Measurements from ENCODE around the gene MYRF.

The MYRF gene

DNA sequence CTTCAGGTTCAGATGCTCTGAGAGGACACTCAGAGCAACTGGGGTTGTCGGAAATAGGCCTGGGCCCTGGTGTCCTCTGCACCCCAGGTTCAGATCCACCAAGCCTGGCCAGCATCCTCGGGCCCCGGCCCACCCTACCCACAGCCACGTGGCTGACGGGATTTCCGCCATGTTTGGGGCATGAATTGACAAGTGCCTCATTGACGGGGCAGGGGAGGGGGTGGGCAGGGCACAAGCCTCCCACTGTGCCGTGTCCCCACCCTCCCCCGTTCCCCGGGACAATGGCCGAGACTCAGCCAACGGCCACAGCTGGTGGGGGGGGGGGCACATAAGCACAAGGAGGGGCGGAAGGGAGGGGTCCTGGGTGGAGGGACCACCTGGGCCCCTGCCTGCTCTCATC, 8.5 kb downstream of the MYRF start:
- DNase-seq (ENCODE audit: low read depth in 3 of 3), result no peak

DNA sequence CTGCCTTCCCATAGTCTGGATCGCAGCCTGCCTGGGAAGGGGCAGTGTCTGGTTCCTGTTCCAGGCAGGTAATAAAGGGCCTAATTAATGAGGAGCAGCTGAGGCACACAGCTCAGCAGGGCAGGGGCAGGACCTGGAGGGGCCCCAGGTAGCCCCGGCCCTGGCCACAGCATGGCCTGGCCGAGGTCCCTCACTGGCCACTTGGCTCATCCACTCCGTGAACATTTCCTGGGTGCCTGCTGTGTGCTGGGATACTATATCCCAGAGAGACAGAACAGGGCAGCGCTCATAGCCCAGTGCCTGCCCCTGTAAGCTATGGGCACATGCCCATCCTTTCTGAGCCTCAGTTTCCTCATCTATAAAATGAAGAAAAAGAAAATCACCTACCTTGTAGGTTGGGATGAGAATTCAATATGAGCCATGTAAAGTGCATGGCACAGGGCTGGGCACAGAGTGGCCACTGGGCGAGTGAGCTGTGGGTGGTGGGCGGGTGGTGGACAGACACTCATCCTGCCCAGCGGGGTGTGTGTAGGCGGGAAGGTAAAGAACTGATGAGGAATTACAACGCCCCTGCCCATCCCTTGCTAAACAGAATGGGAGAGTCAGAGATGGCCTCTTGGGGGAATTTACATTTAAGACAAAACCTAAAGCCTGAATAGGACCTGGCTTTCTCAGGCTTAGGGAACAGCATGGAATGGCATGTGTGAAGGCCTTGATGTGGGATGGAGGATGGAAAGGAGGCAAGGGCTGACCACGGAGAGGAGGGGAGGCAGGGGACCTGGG, 9.2 kb downstream of the MYRF start:
- no peak for DNase-seq (ENCODE audit: low read depth in 3 of 3)

DNA sequence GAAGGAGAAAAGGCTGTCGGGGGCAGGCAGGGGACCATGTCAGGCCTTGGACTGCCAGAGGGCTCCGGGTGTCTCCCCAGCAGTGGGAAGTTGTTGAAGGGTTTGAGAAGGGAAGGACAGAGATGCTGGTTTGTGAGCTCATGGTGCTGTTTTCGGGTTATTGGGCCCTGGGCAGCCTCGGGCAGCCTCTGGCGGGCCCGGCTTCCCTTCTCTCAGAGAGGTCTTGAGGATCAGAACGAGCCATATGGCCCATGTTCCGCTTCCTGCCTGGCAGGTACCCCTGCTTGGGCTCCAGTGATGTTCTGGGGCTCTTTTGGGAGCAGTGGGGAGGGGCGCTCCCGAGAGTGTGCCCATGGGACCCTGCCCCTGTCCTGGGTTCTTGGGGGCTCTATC, 9.8 kb downstream of the MYRF start:
- DNase-seq (ENCODE audit: low read depth in 3 of 3), result no peak

DNA sequence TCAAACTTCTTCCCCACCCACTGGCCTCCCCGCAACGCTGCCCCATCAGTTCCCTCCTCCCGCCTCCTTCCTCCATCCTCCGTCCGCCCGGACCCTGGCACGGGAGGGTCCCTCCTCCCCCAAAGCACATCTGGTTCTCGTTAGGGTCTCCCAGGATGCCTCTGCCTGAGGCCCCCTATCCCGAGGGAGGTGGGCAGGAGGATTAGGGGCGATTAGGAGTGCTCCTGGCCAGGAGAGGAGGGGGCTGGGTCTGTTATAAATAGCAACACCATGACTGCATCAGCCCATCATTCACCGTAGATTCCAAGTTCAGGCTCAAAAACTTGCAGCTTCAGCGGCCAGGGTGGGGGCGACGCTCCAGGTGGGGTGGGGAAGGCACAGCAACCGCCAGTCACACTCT, 10.4 kb downstream of the MYRF start:
- no peak for DNase-seq (ENCODE audit: low read depth in 3 of 3)

DNA sequence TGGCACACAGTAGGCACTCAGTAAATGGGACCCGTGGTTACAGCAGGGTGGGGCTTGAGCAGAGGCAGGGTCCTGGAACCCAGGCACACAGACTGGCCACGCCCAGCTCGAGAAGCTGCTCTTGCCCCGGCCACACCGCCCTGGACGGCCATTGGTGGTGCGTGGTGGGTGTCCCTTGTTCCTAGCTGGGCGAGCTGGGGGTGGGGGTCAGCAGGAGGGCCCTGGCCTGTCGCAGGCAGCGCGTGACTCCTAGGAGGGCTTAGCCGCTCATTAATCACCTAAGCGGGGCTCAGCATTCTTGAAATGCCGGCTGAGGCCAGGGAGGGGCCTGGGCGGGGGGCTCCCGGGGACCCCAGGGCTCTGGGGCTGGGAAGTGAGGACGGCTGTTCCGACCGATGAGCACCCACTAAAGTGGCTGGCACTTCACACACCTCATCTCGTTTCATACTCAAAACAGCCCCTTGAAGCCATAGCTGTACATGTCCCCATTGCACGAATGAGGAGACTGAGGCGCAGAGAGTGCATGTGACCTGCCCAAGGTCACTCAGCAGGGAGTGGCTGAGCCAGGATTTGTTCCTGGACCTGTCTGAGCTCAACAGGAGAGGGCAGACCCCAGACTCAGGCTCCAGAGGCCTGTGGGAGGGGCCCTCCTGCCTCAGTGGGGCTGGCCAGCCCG, 11.6 kb downstream of the MYRF start:
- no peak for DNase-seq (ENCODE audit: low read depth in 3 of 3)

DNA sequence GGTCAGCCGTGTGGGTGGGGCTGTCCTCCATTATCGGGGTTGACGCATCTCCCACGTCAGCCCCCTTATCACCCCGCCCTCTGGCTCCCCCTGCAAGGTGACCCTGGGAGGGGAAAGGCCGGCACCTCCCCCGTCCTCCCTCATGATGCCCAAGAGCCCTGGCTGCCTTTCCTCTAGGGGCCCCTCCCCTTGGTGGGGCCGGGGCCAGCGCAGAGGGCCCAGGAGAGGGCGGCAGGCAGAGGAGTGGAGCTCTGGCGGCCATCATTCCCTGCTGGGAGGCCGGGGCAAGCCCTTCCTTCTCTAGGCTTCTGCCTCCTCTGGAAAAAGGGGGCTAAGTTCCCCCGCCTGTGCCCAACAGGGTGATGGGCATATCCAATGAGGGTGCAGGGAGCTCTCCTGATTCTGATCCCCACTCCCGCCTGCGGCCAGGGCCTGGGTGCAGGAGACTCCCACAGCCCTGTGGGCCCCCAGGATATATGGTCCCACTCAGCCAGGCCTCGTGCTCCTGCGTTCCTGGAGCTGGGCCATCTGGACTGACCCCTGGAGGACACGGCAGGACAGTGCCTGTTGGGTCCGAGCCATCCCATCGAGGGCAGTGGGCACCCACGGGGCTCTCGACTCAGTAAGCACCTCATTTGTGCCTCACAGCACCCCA, 12.3 kb downstream of the MYRF start:
- DNase-seq (ENCODE audit: low read depth in 3 of 3), result no peak

DNA sequence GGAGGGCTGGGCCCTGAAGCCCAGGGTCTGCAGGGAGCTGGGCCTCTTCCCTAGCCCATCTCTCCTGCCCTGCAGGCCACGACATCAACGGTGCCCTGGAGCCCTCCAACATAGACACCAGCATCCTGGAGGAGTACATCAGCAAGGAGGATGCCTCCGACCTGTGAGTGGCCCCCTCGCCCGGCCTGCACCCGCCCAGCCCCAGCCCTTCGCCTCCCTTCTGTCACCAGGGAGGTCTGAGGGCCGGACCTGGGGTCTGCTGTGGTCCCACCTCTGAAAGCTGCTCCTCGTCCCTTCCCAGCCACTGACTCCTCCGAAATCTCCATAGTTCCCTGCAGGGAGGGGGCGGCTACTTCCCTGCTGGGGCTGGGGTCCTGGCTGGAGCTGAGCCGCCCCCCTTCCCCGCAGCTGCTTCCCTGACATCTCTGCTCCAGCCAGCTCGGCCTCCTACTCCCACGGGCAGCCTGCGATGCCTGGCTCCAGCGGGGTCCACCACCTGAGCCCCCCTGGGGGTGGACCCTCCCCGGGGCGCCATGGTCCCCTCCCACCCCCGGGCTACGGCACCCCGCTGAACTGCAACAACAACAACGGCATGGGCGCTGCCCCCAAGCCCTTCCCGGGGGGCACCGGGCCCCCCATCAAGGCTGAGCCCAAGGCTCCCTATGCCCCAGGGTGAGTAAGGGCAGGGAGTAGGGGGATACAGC, 13.3 kb downstream of the MYRF start:
- DNase-seq (ENCODE audit: low read depth in 3 of 3), result no peak

DNA sequence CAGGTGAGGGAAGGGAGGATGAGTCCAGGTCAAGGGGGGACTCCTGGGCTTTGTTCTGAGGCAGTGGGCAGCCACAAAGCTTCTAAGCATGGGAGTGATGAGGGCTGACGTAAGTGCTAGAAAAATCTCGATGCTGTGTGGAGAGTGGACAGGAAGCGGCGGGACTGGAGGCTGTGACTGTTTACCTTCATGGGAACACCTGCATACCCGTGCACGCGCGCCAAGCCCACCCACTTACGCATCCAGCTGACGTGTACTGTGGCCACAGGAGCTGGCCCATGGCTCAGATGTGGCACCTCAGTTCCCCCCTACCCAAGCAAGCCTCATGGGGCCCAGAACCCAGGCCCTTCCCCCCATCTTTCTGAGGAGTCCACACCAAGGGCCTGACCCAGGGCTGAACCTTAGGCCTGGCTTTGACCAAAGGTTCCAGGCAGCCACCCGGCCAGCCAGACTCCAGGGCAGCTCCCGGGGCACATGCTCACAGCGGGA, 14.0 kb downstream of the MYRF start:
- DNase-seq (ENCODE audit: low read depth in 3 of 3), result no peak

DNA sequence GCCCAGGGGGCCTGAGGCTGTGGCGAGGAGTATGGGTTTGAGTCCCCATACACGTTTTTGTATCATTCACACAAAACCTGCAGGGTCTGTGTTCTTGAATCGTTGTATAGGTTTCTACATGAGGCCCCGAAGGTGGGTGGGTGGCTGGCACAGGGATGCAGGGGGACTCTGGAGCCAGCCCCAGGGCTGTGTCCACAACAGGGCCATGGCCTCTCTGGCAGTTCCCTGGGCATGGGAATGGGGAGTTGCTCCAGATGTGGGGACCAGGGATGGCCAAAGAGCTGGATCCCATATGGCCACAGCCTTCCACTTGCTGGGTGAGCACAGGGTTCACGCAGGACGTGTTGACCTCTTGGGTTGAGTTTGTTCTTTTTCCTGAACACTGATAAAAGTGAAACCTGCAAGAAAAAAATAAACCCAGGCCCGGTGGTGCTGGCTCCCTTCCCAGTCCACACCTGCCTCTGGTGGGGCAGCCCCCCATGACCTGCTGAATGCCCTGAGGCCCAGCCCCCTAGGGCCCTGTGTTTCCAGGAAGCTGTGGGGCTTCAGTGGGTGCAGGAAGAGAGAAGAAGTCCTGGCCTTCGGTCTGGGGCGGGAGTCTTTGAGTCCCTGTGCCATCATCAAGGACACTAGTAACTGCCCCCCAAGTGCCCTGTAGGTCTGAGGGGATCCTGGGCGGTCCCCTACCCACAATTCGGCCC, 16.1 kb downstream of the MYRF start:
- DNase-seq (ENCODE audit: low read depth in 3 of 3), result no peak

DNA sequence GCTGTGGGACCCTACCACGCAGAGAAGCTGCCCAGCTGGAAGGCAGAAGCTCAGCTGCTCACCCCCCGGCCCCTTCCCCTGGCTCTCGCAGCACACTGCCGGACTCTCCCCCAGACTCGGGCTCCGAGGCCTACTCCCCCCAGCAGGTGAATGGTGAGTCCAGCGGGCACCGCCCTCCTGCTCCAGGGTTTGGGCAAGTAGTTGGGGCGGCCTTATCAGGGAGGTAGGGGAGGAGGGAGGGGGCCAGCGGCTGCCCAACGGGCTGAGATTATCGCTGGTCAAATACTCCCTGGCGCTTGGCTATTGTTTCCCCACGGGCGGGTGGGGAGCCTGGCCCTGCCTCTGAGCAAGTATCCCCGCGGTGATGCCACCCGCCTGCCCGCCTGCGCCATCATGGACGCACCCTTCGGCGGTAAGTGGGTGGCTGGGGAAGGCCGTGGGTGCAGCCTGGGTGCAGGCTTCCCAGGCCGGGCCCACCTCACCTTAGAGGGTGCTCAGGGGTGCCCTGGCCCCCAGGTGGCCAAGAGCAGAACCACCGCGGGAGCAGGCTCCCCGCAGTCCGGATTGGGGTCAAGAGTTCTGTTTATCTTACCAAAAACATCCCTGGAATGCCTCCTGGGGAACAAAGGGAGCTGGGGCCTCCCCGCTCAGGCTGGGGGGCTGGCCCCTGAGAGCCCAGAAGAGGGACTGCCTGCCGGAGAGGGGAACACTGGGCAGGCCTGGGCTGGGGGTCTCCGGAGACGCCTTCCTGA, 16.9 kb downstream of the MYRF start:
- DNase-seq (ENCODE audit: low read depth in 3 of 3), result no peak

DNA sequence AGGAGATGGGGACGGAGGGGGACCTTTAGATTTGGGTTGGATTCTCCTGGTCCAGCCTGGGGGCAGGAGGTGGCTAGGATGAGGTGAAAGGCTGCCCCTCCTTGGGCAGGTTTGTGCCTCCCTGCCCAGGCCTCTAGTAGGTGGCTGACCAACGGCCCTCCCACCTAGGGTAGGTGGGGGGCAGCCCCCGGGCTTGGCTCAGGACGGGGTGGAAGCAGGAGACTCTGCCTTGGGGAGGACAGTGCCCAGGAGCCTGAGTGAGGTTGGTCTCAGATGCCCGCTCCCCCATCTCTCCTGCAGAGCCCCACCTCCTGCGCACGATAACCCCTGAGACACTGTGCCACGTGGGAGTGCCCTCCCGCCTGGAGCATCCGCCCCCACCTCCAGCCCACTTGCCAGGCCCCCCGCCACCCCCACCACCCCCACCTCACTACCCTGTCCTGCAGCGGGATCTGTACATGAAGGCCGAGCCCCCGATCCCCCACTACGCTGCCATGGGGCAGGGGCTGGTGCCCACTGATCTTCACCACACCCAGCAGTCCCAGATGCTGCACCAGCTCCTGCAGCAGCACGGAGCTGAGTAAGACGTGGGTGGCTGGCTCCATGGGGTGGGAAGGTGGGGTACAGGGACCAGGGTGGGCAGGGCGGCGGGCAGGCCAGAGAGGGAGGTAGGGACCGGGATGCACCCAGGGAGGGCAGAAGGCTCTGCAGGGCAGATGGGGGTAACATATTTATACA, 17.7 kb downstream of the MYRF start:
- DNase-seq (ENCODE audit: low read depth in 3 of 3), result no peak

DNA sequence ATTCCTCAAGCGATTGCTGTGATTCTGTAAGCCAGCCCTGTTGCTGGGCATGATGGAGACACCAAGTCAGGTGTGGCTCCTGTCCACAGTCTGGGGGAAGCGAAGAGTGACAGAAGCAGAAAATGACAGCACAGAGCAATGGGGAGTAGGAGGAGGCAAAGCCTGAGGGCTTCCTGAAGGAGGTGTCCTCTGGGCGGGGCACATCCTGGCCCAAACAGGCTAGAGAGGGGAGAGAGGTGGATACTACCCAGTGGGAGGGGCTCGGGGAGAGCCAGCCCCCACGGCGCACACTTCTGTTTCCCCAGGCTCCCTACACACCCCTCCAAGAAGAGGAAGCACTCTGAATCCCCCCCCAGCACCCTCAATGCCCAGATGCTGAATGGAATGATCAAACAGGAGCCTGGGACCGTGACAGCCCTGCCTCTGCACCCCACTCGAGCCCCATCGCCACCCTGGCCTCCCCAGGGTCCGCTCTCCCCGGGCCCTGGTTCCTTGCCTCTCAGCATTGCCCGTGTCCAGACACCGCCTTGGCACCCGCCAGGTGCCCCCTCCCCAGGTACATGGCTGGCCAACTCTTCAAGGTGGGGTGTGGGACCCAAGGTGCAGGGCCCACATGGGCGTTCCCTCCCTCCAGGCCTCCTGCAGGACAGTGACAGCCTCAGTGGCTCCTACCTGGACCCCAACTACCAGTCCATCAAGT, 18.9 kb downstream of the MYRF start:
- DNase-seq (ENCODE audit: low read depth in 3 of 3), result no peak

DNA sequence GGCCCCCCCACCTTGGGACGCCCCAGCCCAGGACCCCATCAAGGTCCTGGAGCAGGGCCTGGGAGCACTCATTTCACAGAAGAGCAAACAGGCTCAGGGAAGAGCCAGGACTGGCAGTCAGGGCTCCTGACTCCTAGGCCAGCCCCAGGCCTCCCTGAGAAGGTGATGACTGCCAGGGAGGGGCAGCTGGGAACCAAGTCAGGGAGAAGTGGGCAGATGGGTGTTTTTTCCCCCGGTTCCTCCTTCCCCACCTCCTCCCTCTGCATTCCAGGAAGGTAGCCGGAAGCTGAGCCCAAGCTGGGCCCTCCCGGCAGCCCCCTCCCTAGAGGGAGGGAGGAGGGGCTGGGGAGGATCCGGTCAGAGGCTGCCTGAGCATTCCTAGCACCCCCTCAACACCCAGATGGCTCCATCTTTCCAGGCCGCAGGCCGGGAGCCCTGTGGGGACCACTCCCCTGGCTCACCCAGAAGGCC, 19.6 kb downstream of the MYRF start:
- DNase-seq (ENCODE audit: low read depth in 3 of 3), result no peak

DNA sequence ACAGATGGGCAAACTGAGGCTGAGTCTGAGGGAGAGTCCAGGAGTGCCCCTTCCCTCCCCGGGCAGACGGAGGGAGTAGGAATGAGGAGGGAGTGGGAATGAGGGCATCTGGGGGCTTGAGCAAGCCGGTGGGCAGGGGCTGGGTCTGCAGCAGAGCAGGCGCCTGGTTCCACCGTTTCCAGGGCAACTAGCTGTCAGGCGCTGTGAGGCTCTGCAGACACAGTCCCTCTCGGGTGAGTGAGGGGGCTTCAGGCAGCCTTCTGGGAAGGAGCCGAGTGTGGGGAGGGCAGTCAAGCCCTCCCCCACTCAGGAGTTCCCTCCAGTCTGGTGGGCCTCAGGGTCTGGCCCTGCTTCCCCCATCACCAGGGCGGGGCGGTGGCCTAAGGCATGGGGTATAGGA, 20.9 kb downstream of the MYRF start:
- no peak for DNase-seq (ENCODE audit: low read depth in 3 of 3)

DNA sequence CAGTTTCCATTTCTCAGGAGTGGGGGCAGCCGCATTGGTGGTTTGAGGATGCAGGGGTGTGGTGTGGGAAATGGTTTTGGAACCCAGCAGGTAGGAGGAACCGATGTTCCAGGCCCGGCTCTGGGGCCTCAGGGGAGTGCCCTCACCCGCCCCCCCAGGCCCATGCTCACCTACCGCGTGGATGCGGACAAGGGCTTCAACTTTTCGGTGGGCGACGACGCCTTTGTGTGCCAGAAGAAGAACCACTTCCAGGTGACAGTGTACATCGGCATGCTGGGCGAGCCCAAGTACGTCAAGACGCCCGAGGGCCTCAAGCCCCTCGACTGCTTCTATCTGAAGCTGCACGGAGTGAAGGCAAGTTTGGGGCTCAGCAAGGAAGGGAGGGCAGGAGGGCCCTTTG, 21.4 kb downstream of the MYRF start:
- DNase-seq (ENCODE audit: low read depth in 3 of 3), result no peak

DNA sequence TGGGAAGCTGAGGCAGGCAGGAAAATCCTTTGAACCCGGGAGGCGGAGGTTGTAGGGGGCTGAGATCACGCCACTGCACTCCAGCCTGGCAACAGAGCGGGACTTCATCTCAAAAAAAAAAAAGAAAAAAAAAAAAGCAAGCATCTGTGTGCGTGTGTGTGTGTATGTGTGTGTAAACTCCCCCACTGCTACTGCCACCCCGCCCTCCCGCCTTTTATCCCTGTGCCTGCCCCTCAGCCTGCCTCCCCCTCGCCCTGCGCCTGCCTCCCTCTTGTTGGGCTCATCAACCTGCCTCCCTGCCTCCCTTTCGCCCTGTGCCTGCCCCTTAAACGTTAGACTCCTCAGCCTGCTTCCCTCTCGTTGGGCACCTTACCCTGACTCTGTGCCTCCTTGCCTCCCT, 22.0 kb downstream of the MYRF start:
- no peak for DNase-seq (ENCODE audit: low read depth in 3 of 3)

DNA sequence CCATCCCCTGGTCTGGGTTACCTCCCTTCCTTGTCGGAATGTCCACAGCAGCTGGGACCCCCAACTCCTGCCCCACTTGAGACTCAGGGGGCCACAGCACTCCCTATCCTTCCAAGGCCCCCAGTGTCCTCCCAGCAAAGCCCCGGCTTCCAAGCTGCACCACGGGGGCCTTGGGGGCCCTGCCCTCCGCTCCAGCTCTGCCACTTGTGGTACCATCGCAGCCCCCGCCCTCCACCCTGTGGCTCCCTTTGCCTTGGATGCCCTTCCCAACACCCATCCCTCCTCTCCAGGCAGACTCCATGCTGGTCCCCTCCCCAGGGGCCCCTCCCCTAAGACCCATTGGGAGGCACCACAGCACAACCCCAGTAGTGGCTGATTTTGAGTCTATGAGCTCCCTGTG, 22.7 kb downstream of the MYRF start:
- no peak for DNase-seq (ENCODE audit: low read depth in 3 of 3)

DNA sequence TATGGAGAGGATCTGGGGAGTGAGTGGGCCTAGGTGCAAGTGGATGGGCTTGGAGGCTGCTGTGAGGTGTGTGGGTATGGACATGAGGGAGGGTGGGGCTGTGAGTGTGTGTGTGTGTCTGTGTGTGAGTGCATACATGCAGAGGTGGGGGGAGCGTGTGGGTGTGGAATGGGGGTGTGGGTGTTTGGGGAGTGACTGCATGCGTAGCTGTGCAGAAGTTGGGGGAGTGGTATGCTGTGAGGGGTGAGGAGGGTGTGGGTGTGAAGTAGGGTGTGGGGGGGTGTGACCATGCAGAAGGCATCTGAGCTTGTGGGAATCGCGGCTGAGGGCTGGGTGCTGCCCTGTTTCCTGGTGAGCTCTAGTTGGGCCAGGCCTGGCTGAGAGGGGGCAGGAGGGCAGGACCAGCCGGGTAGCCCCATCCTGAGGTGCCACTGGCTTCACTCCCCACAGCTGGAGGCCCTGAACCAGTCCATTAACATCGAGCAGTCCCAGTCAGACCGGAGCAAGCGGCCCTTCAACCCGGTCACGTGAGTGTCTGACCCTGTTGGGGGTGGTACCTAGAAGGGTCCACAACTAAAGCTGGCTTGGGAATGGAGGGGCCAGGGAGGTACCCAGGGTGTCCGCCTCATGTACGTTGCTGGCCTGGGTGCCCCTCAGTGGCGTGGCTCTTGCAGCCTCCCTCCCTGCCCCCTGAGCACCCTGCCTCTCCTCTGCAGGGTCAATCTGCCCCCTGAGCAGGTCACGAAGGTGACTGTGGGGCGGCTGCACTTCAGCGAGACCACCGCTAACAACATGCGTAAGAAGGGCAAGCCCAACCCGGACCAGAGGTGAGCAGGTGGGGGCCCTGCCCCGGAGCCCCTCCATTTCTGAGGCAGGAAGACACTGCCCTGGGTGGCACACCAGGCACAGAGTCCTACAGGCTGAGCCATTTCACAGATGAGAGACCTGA, 23.4 kb downstream of the MYRF start:
- DNase-seq (ENCODE audit: low read depth in 3 of 3), result no peak
